ENCODE data around the gene TENM4.

Gene TENM4

GRCh38 chr11:78698612-78699011 is 742.2 kb downstream of the TENM4 start:
- DNase-seq (ENCODE audit: low read depth), result peak; percentile 24

DNA sequence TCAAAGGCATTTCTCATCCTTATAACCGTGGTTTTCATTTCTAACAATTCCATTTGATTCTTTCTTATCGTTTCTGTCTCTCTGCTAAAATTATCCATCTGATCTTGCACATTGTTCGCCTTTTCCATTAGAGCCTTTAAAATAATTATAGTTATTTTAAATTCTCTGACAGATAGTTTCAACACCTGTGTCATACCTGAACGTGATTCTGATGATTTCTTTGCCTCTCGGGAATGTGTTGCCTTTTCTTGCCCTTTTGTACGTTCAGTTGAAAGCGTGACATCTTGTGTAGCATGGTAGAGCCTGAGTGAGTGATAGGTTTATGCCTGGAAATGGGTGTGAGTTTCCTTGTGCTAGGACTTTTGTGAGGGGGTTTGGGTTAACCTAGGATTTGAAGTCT is 744.7 kb downstream of the TENM4 start:
- no peak for DNase-seq (ENCODE audit: low read depth)

- DNase-seq (ENCODE audit: low read depth), result no peak
Observed at GRCh38 chr11:78694152-78694551, 746.7 kb downstream of the TENM4 start.

DNA sequence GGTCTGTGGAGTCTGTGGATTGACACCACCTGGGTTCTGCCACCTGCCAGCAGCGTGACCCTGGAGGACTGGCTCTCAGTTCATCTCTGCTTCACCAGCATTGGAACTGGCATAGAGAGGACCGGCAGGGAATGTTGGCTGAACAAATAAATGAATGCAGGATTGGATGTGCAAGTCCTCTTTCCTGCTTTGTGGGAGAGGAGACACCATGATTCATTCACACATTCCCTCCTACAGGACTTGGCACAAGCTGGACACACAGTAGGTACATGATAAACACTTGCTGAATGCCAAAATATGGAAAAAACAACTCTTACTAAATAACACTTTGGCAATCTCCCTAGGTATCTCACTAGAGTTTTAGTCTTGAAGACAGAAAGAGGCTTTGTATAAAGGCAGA is 749.6 kb downstream of the TENM4 start:
- DNase-seq (ENCODE audit: low read depth), result peak; percentile 9

DNA sequence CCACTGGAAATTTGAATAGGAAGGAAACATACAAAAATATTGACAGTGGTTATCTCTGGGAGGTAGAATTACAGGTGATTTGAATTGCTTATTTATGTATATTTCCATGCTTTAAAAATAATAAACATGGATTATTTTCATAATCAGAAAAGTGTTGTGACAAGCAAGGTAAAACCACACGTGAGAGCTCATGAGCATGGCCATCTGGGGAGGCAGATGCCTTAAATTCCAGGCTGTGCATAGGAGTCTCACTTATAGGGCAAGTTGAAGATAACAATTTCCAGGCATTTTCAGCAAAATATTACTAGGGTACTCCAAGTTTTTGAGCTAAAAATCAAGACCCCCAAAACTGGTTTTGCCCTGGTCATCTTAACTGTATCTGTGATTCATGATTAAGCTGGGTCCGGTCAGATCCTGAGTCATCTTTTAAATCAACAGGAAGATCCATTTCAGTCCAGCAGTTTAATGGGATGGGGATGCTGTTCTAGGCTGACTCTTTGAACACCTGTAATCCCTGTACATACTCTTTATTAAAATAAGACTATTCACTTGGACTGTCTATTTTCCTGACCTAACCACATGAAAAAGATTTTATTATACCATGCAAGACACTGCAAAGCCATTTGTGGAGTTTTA is 750.4 kb downstream of the TENM4 start:
- no peak for DNase-seq (ENCODE audit: low read depth)

- no peak for DNase-seq (ENCODE audit: low read depth)
Observed at GRCh38 chr11:78689585-78690153, 751.2 kb downstream of the TENM4 start.

DNA sequence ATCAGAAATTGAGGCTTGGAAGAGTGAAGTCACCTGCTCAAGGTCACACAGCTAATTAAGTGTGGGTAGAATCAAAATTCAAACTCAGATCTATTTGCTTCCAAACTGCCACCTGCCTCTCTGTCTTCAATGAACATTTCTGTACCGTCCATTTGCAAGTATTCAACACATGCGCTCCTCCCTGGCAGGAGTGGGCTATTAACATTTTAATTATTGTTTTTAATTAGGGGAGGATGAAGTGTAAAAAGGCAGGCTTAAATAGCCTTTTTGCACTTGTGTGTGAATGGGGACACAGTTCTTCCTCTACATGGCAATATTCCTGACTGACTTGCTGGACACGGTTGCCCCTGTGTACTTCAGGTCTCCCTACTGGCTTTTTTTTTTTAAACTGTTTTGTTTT is 751.7 kb downstream of the TENM4 start:
- no peak for DNase-seq (ENCODE audit: low read depth)

DNA sequence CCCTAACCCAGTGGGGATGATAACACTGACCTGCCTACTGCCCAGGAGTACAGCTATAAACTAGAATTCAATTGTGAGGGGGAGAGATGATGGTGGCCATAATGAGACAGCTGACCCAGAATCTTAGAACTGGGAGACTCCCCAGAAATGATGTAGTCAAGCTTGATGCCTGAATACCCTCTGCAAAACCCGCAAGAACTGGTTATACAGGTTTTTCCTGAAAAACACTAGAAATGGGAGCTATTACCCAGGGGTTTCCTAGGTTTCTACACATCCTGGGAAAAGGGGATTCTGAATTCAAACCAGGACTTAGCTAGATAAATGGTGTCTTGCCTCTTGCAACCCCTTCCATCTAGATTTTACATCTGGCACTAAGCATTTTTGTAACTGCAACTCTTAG is 752.4 kb downstream of the TENM4 start:
- no peak for DNase-seq (ENCODE audit: low read depth)

GRCh38 chr11:78685156-78685555 is 755.7 kb downstream of the TENM4 start:
- no peak for DNase-seq (ENCODE audit: low read depth)

DNA sequence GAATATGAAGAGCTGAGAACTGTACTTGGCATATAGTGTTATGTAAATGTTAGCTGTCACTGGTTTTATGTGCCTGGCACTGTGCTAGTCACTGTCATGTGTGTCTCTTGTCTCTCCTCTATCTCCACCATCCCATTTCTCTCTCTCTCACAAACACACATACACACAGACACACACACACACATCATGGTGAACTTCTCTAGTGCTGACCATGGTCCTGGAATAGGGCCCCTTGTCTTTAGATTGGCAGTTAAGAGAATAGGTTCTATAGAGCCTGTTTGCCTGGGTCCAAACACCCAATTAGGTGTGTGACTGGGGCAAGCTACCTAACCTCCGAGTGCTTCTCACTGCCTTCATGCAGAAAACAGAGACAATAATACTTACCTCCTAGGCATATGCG is 756.5 kb downstream of the TENM4 start:
- DNase-seq (ENCODE audit: low read depth), result peak; percentile 39

DNA sequence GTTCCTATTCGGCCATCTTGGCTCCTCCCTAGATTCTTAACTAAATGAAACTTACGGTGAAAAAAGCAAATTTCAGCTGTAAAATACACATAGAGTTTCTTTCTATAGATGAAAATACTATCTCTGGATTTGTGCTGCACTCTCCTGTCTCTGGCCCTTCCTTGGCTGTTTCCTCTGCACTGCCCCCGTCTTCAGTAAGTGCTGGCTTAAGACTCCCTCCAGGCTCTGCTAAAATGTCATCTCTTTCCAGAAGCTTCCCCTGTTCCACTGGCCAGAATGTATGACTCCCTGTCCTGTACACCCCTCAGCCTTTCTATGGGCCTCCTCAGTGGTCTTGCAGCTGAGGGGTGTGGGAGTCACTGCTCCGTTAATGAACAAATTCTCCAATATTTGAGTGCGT is 757.1 kb downstream of the TENM4 start:
- no peak for DNase-seq (ENCODE audit: low read depth)

DNA sequence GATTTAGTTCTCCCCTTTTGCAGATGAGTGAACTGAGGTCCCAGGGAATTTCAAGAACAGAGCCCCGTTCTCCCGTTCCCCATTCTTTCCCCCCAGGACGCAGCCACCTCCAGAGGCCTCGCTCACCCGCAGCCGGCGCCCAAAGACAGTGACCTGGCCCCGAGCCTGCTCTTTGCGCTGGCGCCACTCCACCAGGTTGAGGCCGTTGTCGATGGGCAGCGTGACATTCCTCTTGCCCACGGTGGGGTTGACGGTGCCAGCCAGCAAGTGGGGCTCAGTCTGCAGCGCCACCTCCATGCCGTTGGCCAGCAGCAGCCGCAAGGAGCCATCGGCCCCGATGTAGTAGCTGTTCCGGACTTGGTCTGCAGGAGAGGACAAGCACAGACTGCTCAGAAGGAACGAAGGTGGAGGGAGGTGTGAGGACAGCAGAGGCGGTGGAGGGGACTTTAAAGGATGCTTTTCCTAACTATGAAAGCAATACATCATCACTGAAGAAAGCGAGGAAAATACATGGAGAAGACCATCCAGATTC is 764.7 kb downstream of the TENM4 start:
- DNase-seq (ENCODE audit: low read depth), result no peak

DNA sequence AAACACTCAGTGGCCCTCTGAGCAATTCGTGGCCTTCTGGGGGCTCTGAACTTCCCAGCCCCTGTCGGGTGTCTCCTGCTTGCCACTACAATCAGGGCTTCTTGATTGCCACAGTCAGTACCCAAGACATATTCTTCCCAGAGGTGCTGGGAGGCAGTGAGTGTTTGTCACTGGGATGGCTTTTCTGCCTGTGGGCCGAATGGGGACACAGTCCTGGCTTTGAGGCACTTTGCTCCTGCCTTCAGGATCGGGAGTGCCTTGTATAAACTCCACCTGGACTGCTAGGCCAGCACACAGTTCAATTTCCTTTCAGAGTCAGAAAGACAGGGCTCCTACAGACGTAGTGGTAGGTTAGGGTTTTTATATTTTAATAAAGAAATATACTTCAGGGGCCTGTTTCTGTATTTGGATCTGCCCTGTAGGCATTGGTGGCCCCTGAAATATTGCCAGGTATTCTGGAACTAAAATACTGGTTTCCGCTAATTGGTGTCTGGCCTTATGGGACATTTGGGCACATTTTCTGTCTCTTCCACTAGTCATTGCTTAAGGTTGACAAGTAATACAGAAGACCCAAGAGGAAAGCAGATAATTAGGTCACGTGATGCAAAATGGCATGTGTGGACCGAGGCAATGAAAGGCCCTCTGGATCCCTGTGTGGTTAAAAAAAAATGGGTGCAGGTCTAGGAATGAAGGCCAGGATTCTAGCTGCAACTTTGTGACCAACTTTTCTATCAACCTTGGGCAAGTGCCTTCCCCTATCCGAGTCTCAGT is 767.8 kb downstream of the TENM4 start:
- no peak for DNase-seq (ENCODE audit: low read depth)

GRCh38 chr11:78669249-78669648 is 771.6 kb downstream of the TENM4 start:
- no peak for DNase-seq (ENCODE audit: low read depth)

- no peak for DNase-seq (ENCODE audit: low read depth)
Observed at GRCh38 chr11:78667461-78667860, 773.4 kb downstream of the TENM4 start.

DNA sequence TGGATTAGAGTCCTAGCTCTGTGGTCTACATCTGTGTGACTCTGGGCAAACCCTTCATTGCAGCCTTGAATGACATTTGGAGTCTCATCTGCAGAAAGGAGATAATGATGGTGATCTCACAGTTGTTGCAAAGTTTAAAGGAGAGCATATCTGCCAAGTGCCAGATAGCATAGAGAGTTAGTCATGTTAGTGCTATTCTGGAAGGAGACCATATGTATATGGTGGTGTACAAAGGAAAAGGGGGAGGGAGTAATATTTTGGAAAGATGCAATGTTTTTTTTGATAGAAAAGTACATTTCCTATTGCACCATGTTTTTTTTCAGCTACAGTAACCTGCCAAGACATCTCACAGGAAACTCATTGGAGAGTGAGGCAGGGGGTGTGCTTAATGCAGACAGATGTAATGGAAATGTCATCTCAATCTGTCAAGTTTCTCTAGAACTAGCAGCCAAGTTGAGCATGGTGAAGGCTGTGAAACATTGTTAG is 774.1 kb downstream of the TENM4 start:
- peak; percentile 49 for DNase-seq (ENCODE audit: low read depth)

- DNase-seq (ENCODE audit: low read depth), result no peak
Observed at GRCh38 chr11:78664636-78665035, 776.2 kb downstream of the TENM4 start.

GRCh38 chr11:78662811-78663210 is 778.0 kb downstream of the TENM4 start:
- DNase-seq (ENCODE audit: low read depth), result no peak

GRCh38 chr11:78660471-78660870 is 780.4 kb downstream of the TENM4 start:
- DNase-seq (ENCODE audit: low read depth), result no peak

- no peak for DNase-seq (ENCODE audit: low read depth)
Observed at GRCh38 chr11:78659326-78660270, 781.2 kb downstream of the TENM4 start.

DNA sequence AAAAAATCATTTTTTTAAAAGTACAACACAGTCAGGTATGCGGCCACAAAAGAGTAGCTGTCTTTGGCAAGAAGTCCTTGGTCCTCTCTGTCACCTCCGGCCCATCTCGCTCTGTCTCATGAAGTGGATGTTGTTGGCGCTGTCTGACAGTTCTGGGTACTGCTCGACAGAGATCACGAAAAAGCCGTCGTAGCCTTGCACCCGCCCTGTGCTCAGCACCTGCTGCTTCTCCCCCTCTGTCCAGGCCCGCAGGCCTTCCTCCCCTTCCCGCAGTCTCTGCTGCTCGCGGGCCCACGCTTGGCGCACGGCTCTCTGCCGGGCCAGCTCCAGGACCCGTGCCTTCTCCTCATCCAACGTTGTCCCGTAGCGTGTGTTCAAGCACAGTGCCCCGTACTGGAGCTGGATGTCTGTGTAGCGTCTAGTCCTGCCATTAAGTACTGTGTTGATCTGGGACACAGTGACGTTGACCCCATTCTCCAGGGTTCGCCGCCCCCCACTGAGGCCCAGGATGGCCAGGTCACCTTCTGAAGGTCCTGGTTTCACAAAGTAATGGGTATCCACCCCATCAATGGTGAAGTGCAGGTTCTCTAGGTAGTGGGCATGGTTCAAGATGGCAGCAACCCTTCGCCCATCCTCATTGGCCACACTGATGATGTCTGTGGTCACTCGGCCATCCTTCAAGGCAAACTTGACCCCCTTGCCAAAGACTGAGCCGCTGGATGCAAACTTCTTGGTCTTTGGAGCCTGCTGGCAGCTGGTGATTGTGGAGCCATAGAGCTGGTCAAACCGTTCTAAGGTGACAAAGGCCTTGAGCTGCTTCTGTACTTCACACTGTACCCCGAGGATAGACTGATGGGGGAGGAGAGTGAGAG is 782.6 kb downstream of the TENM4 start:
- no peak for DNase-seq (ENCODE audit: low read depth)

Measured in amniotic epithelial cell (primary cell).